Activated CD4-positive, alpha-beta T cell treated with anti-CD3 and anti-CD28 coated beads, Interleukin-2, Interleukin-4, amounts not matched to agents 100 ng/mL and 50 ng/mL, durations not matched to agents 16 hours and 8 hours (primary cell): ENCODE results near the gene MINDY4.
A peak's percentile ranks its signal among the peaks of the same experiment; 100 is the strongest.

Experiments used
- DNase-seq: peaks from one replicate; pipeline ENCODE4 v3.0.0-alpha.2; 2020; ENCODE audit warnings: low spot score

Gene MINDY4

GRCh38 chr7:30771174-30771879 is at the start of gene MINDY4:
TSS of gene MINDY4 (plus strand) at chr7:30771417. CDS start at chr7:30771494, 77 bp downstream.
- DNase-seq, result peak; percentile 75

GRCh38 chr7:30722187-30722586 is 49.0 kb upstream of the MINDY4 start:
- no peak for DNase-seq

- DNase-seq, result no peak
These were observed 48.5 kb upstream of the MINDY4 start for GRCh38 chr7:30722671-30723070.

GRCh38 chr7:30723776-30724175 is 47.4 kb upstream of the MINDY4 start:
- DNase-seq, result no peak

- no peak for DNase-seq
These were observed 44.8 kb upstream of the MINDY4 start for GRCh38 chr7:30726296-30727006.

GRCh38 chr7:30727061-30727945 is 43.9 kb upstream of the MINDY4 start:
- peak; percentile 33 for DNase-seq

GRCh38 chr7:30728591-30729100 is 42.6 kb upstream of the MINDY4 start:
- DNase-seq, result no peak

- DNase-seq, result no peak
These were observed 41.6 kb upstream of the MINDY4 start for GRCh38 chr7:30729642-30730041.

GRCh38 chr7:30730097-30730496 is 41.1 kb upstream of the MINDY4 start:
- no peak for DNase-seq

- DNase-seq, result no peak
These were observed 40.2 kb upstream of the MINDY4 start for GRCh38 chr7:30730996-30731395.

GRCh38 chr7:30731581-30731980 is 39.6 kb upstream of the MINDY4 start:
- DNase-seq, result no peak

- DNase-seq, result no peak
These were observed 38.6 kb upstream of the MINDY4 start for GRCh38 chr7:30732606-30733005.

- DNase-seq, result no peak
These were observed 38.0 kb upstream of the MINDY4 start for GRCh38 chr7:30733216-30733615.

- DNase-seq, result no peak
These were observed 37.5 kb upstream of the MINDY4 start for GRCh38 chr7:30733691-30734090.

GRCh38 chr7:30734497-30734896 is 36.7 kb upstream of the MINDY4 start:
- DNase-seq, result no peak

GRCh38 chr7:30735631-30736030 is 35.6 kb upstream of the MINDY4 start:
- no peak for DNase-seq

- DNase-seq, result no peak
These were observed 34.9 kb upstream of the MINDY4 start for GRCh38 chr7:30736291-30736690.

- no peak for DNase-seq
These were observed 32.9 kb upstream of the MINDY4 start for GRCh38 chr7:30738026-30738915.

GRCh38 chr7:30739691-30740090 is 31.5 kb upstream of the MINDY4 start:
- DNase-seq, result no peak

- peak; percentile 71 for DNase-seq
These were observed 30.6 kb upstream of the MINDY4 start for GRCh38 chr7:30740417-30741181.

- no peak for DNase-seq
These were observed 29.9 kb upstream of the MINDY4 start for GRCh38 chr7:30741289-30741688.
